Tibial nerve (tissue), 4 donors: ENCODE measurements around the gene C4orf17. TPM values are rescaled to one million over a fixed set of nuclear protein-coding genes. Genes with fewer than 3 reads are reported as not detected.

ENCODE experiments used
- DNase-seq, 2 donors: peaks; one replicate each; pipeline ENCODE4 v3.0.0-alpha.2; 2019; ENCODE audit warnings: low spot score in 2 of 2
- H3K27ac ChIP-seq, 4 donors: fragments of 200-600 bp; sonication (generic) in 3 of 4; one replicate each; pipeline ENCODE4 v1.5.1; 2017 to 2019; ENCODE audit warnings: mild to moderate bottlenecking in 1 of 4
- H3K27me3 ChIP-seq, 2 donors: fragments of 200-600 bp; sonication (generic) in 1 of 2; one replicate each; pipeline versions ENCODE4 v1.5.1 to v1.6.0; 2017 to 2019
- H3K36me3 ChIP-seq, 3 donors: fragments of 200-600 bp; sonication (generic); one replicate each; pipeline ENCODE4 v1.5.1; 2018 to 2019
- H3K4me1 ChIP-seq, 4 donors: fragments of 200-600 bp; sonication (generic) in 3 of 4; one replicate each; pipeline ENCODE4 v1.5.1; 2017 to 2019
- H3K4me3 ChIP-seq, 4 donors: fragments of 200-600 bp; sonication (generic) in 3 of 4; one replicate each; pipeline ENCODE4 v1.5.1; 2017 to 2019; ENCODE audit warnings: mild to moderate bottlenecking in 1 of 4, moderate library complexity in 1 of 4
- H3K9me3 ChIP-seq, 4 donors: fragments of 200-600 bp; sonication (generic) in 3 of 4; one replicate each; pipeline ENCODE4 v1.5.1; 2017 to 2019
- CTCF ChIP-seq, 5 experiments: fragments of 200-600 bp in 3 of 5; fragments of 450-650 bp in 2 of 5; sonication (generic) in 3 of 5; IDR thresholded peaks; one replicate each; pipeline ENCODE4 v1.5.1; 2016 to 2019; ENCODE audit warnings: antibody characterized with exemption in 5 of 5, mild to moderate bottlenecking in 3 of 5, moderate library complexity in 2 of 5
- EP300 ChIP-seq, 2 donors: sonication (generic); formaldehyde crosslinking; IDR thresholded peaks; one replicate each; pipeline ENCODE4 v1.6.1; 2017; ENCODE audit warnings: antibody characterized with exemption in 2 of 2, mild to moderate bottlenecking in 1 of 2
- POLR2A ChIP-seq, 2 donors: fragments of 450-650 bp; IDR thresholded peaks; one replicate each; pipeline ENCODE4 v1.6.1; 2017; ENCODE audit warnings: antibody characterized with exemption in 2 of 2, mild to moderate bottlenecking in 2 of 2, moderate library complexity in 2 of 2
- WGBS, 2 donors: methylation state at CpG; one replicate each; pipeline ENCODE4 v1.1.5; 2018; 5-methylcytosine and 5-hydroxymethylcytosine counted together
- total RNA-seq, 4 donors: library from RNA; depleted of rRNA; stranded (reverse); fragments of >200 nt; gene quantifications; one replicate each; pipeline ENCODE4 v1.1.0, GENCODE V29; 2016

C4orf17 gene
- total RNA-seq, 4 donors from 2014 or later, result not detected

DNA sequence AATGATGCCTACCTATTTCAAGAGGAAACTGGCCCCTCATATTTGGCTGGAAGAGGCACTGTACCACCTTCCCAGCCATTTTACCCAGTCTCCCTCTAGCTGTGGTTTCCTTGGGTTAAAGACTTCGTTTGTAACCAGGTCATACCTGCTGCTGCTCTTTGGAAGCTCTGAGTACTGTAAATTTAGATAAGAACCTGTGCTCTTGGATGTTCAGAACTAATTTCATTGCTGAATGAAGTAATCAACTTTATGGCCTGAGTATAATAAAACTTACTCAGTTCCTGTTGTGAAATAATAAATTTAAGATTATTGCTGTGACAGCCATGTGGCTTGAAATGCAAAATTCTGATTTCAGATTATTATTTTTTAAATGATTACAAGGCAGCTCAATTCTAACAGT, 76.0 kb downstream of the C4orf17 start:
- WGBS, 2 donors, result 23 to 30% methylated on average over 1 of the region's 1 CpG
- TF ChIP-seq EP300 (IDR thresholded peaks at IDR 0.05), result no peak
- H3K4me1 ChIP-seq, result no peaks in the 10 kb centered on the region
- no peak overlapping the region for H3K4me3 ChIP-seq
- H3K27ac ChIP-seq, result no peak overlapping the region
- H3K9me3 ChIP-seq, result no peaks in the 10 kb centered on the region
- DNase-seq, result no peak
- no peaks in the 10 kb centered on the region for H3K27me3 ChIP-seq
- H3K36me3 ChIP-seq, result no peaks in the 10 kb centered on the region

- Histone ChIP-seq H3K27ac (no peak overlapping the region), H3K9me3 (no peaks in the 10 kb centered on the region), H3K36me3 (no peaks in the 10 kb centered on the region), H3K4me1 (no peaks in the 10 kb centered on the region), H3K4me3 (no peak overlapping the region), H3K27me3 (no peaks in the 10 kb centered on the region)
- DNase-seq, result no peak
- TF ChIP-seq EP300 (IDR thresholded peaks at IDR 0.05) (no peak), POLR2A (IDR thresholded peaks at IDR 0.05) (no peak), CTCF (IDR thresholded peaks at IDR 0.05) (no peak)
Measured at GRCh38 chr4:99587309-99587708, 76.5 kb downstream of the C4orf17 start.

DNA sequence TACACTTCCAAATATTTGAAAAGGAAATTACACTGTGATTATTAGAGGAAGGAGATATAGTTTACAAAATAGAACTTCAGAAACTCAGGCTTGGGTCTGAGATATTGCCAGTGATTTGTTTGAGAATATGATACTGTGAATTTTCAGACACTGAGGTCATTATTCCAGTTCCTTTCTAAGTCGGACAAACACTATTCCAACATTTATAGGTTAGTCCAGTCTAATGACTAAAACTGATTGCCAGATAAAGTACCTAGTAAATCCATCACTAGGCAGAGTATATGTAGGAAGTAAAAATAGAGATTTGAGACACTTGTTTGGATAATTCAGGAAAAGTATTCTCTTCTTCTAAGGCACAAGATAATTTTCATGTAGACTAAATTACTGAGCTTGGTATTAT, 77.0 kb downstream of the C4orf17 start:
- Histone ChIP-seq H3K27ac (no peak overlapping the region), H3K27me3 (no peaks in the 10 kb centered on the region), H3K36me3 (no peaks in the 10 kb centered on the region), H3K4me1 (no peaks in the 10 kb centered on the region), H3K9me3 (no peaks in the 10 kb centered on the region), H3K4me3 (no peak overlapping the region)
- no peak for DNase-seq
- 25 to 32% methylated on average over 1 of the region's 1 CpG for WGBS, 2 donors
- TF ChIP-seq CTCF (IDR thresholded peaks at IDR 0.05) (no peak), POLR2A (IDR thresholded peaks at IDR 0.05) (no peak), EP300 (IDR thresholded peaks at IDR 0.05) (no peak)

DNA sequence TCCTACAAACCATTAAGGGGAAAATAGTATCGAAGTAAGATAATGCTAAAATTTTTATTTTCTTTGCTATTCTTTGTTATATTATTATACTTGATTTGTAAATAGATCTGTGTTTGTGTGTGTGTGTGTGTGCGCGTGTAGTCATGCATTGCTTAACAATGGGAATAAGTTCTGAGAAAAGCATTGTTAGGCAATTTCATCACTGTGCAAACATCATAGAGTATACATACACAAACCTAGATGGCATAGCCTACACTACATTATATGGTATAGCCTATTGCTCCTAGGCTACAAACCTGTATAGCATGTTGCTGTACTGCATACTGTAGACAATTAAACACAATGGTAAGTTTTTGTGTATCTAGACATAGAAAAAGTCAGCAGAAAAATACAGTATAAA, 80.9 kb downstream of the C4orf17 start:
- Histone ChIP-seq H3K4me1 (no peaks in the 10 kb centered on the region), H3K27me3 (no peaks in the 10 kb centered on the region), H3K4me3 (no peak overlapping the region), H3K9me3 (no peaks in the 10 kb centered on the region), H3K27ac (no peak overlapping the region), H3K36me3 (no peaks in the 10 kb centered on the region)
- WGBS, 2 donors, result 92% methylated on average over 3 of the region's 3 CpGs
- no peak for DNase-seq
- no peak for TF ChIP-seq POLR2A (IDR thresholded peaks at IDR 0.05)
- TF ChIP-seq EP300 (IDR thresholded peaks at IDR 0.05), result no peak

Other genes starting within 250 kb of the C4orf17 start
- 1 to 10 TPM in 2 of 4 donors, under 1 TPM in 1, not detected in 1; 0.59 to 2.6 (median 1.8) TPM for gene ADH1A, start 220.0 kb upstream of the C4orf17 start, total RNA-seq
- gene ADH1B, start 189.6 kb upstream of the C4orf17 start, total RNA-seq, result 1,000 to 10,000 TPM; 1,271 to 1,760 (median 1,505) TPM
- gene ADH1C, start 158.3 kb upstream of the C4orf17 start, total RNA-seq, result 100 to 1,000 TPM in 3 of 4 donors, 10 to 100 TPM in 1; 44.7 to 186 (median 151) TPM
- gene ADH7, start 75.7 kb upstream of the C4orf17 start, total RNA-seq, result not detected
- gene TRMT10A, start 53.0 kb downstream of the C4orf17 start, total RNA-seq, result 10 to 100 TPM in 1 of 4 donors, 1 to 10 TPM in 3; 1.8 to 15.1 (median 4.4) TPM
- under 1 TPM in 2 of 4 donors, not detected in 2; 0.22 to 0.59 TPM for gene MTTP, start 63.8 kb downstream of the C4orf17 start, total RNA-seq
- not detected for gene C4orf54, start 146.8 kb downstream of the C4orf17 start, total RNA-seq